ENCODE measurements around the gene SIN3B.

SIN3B gene

DNA sequence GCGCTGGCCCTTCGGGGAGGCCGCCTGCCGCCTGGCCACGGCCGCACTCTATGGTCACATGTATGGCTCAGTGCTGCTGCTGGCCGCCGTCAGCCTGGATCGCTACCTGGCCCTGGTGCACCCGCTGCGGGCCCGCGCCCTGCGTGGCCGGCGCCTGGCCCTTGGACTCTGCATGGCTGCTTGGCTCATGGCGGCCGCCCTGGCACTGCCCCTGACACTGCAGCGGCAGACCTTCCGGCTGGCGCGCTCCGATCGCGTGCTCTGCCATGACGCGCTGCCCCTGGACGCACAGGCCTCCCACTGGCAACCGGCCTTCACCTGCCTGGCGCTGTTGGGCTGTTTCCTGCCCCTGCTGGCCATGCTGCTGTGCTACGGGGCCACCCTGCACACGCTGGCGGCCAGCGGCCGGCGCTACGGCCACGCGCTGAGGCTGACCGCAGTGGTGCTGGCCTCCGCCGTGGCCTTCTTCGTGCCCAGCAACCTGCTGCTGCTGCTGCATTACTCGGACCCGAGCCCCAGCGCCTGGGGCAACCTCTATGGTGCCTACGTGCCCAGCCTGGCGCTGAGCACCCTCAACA lies 60.8 kb downstream of the SIN3B start:
- DNase-seq = no peak

DNA sequence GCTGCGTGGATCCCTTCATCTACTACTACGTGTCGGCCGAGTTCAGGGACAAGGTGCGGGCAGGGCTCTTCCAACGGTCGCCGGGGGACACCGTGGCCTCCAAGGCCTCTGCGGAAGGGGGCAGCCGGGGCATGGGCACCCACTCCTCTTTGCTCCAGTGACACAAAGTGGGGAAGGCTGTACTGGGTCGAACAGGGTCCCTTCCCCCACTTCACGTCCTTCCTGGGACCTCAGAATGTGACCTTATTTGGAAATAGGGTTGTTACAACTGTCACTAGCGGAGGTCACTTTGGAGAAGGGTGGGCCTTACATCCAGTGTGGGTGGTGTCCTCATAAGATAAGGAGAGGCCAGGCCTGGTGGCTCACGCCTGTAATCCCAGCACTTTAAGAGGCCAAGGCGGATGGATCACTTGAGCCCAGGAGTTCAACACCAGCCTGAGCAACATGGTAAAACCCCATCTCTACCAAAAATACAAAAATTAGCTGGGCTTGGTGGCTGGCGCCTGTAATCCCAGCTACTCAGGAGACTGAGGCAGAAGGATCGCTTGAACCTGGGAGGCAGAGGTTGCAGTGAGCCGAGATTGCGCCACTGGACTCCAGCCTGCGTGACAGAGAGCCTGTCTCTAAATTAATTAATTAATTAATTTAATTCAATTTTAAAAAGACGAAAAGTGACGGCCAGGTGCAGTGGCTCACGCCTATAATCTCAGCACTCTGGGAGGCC lies 61.4 kb downstream of the SIN3B start:
- DNase-seq = no peak

DNA sequence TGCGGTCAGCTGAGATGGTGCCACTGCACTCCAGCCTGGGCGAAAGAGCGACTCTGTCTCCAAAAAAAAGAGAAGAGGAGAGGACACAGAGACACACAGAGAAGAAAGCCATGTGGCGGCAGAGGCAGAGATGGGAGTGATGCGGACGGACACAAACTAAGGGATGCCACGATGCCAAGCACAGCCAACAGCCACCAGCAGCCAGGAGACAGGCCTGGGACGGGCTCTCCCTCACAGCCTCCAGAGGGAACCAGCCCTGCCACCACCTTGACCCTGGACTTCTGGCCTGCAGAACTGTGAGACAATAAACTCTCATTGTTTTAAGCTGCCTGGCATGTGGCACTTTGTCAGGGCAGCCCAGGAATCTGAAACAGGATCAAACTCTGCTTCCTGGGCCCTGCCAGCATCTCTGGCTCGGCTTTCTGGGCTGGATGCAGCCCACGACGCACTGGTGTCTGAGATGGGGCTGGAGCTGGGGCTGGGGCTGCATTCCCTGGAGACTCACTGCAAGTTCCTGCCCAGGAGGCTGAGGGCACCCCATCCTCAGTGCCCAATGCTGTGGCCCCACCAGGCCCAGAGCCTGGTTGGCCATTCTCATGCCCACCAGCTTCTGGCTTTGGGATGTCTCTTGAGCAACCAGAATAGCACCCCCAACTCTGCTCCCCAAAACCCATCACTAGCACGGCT lies 62.6 kb downstream of the SIN3B start:
- DNase-seq = no peak

DNA sequence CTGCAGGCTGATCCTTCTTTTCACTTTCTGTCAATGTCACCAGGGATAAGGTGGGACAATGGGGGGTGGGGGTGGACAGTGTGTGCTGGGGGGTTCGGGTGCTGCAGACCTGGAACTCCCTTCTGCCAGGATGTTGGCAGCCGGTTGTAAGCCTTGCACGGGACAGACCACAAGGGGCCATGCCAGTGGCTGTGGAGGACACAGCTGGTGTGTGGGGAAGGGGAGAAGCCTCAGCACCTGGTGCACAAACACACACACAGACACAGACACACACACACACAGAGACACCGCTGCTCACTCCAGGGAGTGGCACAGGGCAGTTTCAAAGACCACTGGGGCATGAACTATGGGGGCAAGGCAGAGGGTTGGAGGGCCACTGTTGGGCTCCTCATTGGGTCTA lies 63.2 kb downstream of the SIN3B start:
- no peak for DNase-seq

DNA sequence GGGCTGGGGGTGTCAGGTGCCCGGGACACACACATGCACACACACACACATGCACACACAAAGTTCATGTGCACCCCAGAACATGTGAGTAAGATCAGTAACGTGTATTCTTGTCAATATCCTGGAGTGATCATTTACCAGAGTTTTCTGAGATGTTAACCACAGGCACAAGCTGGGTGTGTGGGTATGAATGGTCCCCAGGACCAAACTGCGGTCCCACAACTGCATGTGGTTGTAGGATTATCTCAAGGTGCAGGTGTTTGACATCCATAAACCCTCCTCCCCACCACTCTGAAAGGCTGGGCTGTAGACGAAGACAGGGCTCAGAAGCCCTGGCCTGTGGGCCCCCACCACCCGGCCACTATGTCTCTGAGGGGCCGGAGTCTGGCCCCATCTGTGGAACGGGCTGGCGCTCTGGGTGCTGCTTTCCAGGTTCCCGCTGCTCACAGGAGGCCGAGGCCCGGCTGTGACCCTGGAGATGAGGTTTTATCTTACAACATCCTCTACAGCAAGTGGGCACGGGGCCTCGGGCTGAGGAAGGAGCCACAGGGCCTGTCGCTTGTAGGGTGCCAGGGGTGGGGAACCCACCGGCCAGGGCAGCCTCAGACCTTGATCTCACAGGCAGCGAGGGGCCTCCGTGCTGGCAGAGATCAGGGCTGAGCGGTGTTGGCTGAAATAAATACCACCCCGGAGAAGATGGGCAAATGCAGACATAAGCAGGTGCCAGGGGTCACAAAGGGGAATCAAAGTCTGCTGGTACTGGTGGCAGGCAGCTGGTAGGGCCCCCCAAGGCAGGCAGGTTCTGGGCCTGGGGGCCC lies 63.9 kb downstream of the SIN3B start:
- DNase-seq = no peak

DNA sequence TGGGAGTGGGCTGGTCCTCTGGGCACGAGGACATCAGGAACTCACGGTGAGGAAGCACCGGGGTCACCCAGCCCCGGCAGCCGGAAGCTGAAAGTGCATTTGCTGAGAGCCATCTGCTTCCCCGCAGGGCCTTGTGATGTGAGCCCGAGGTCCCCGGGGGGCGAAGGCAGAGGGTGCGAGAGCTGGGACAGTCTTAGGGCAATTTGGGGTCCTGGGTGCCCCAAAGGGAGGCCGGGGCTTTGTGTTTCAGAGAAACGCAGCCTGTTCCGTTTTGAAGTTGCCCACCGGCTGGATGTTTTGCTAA lies 64.4 kb downstream of the SIN3B start:
- no peak for DNase-seq

DNA sequence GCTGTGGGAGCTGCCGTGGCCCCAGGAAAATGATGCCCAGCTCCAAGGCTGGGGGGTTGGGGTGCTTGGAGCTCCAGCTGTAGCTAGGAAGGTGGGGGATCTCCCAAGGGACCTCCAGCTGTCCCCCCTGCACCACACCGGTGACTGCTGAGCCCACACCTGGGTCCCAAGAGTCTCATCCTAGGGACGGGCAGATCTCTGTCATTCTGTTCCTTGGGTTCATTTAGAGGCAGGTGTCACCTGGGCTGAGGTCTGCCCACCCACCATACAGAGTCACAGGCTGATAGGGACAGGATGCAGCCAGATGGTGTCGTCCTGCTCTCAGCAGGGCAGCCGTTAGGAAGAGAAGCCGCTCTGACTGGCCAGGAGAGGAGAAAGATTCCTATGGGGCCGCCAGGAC lies 64.9 kb downstream of the SIN3B start:
- no peak for DNase-seq

DNA sequence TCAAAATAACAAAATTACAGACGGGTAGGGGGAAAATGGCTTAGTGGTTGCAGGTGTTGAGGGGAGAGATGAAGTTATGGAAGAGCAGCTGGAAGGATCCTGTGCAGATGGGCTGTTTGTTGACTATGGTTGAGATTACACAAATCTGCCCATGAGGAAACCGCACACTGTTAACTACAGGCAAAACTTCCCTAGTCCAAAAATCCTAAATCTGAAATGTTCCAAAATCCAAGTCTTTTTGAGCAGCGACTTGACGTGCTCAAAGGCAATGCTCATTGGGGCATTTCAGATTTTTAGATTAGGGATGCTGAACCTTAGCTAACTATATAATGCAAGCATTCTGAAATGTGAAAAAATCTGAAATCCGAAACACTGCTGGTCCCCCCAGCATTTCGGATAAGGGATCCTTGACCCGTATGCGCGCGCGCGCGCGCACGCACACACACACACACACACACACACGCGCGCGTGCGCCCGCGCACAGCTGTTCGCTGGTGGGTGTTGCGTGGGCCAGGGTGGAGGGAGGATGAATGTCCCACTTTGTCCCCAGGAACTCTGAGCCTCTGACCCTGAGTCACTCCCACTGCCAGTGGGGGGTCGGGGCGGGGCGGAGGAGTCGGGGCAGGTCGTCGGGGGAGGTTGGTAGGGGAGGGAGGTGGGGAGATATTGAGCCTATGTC lies 66.4 kb downstream of the SIN3B start:
- no peak for DNase-seq

DNA sequence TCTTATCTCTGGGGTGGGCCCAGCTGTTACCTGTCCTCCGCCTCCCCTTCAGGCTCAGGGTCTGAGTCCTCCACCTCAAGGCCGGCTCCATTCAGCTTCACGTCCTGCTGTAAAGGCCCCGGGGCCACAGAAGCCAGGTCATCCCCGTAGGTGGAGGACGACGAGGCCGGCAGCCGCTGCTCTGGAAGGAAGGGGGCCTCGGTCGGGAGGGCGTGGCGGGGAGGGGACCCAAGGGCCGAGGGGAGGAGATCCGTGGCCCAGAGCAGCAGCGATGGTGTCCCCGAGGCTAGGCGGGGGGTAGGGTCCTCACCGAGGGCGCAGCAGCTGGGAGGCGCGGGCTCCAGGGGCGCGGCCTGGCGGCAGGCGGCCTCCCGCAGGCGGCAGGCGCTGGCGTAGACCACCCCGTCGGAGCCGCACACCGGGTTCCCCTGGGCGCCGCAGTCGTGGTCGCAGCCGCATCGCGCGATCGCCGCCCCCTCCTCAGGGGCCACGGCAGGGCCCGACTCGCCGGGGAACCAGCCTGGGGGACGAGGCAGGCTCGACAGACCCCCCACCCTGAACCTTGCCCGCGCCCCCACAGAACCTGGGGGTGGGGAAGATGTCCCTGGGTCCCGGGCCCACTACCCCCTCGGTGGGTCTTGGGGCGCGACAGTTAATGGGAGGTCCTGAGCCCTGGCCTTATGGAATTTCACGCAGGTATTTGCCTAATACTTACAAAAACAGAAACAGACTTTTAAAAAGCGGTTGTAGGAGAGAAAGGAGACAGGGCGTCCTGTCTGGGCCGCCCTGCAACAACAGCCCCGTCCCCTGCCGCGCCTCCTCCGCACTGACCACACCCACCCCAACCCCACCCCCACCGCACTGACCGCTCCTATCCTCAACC lies 67.2 kb downstream of the SIN3B start:
- no peak for DNase-seq

DNA sequence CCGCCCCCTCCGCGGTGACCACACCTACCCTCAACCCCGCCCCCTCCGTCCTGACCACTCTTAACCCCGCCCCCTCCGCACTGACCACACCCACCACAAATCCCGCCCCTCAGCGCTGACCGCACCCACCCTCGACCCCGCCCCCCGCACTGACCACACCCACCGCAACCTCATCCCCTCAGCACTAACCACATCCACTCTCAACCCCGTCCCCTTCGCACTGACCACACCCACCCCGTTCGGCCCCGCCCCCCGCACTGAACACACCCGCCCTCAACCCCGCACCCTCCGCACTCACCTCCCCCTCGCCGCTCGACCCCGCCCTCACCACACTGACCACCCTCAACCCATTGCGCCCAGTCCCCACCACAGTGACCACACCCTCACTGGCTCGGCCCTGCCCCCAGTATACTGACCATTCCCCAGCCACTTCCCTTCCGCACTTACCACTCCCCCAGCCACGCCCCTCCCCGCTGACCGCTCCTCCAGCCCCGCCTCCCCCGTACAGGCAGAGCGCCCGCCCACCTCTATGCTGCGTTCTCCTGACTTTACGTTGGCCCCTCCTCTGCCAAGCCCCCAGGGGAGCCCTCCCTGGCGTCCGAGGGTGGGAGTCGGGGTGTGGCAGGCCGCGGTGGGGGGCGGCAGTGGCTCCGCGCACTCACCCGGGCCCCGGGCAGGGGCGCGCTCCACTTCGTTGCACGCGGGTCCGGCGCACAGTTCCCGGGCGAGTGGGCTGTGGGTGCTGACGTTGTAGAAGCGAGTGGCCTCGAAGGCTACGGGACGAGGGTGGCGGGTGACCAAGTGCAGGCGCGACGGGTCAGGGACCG lies 68.0 kb downstream of the SIN3B start:
- peak; percentile 35 for DNase-seq

DNA sequence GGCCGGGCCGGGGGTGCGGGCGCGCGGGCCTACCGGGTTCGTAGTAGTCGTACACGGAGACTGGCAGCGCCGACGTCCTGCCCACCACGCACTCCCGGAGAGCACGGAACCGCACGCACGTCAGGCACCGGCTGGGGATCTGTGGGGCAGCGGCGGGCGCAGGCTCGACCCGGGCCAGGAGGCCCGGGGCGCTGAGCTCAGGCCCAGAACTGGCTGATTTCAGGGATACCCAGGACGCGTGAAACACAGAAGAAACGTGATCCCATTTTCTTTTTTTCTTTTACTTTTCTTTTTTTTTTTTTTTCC lies 68.6 kb downstream of the SIN3B start:
- DNase-seq = no peak

DNA sequence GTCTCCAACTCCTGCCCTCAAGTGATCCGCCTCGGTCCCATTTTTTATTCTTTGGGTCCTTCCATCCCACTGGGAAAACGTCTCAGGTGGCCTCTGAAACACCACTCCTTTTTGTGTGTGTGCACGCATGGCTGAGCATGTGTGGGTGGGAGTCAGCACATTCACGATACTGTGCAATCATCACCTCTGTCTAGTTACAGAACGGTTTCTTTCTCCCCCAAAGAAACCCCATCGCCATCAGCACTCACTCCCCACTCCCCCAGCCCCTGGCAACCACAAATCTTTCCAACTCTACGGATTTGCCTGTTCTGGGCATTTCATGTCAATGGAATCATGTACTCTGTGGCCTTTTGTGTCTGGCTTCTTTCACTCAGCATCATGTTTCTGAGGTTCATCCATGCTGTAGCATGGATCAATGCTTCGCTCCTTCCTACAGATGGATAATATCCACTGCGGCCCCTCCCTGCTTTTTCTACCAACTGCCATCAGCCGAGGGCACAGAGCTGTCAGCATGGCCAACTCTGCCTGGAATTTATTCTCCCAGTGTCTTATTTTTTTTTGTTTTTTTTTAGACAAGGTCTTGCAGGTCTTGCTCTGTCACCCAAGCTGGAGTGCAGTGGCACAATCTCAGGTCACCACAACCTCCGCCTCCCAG lies 69.3 kb downstream of the SIN3B start:
- DNase-seq = no peak

DNA sequence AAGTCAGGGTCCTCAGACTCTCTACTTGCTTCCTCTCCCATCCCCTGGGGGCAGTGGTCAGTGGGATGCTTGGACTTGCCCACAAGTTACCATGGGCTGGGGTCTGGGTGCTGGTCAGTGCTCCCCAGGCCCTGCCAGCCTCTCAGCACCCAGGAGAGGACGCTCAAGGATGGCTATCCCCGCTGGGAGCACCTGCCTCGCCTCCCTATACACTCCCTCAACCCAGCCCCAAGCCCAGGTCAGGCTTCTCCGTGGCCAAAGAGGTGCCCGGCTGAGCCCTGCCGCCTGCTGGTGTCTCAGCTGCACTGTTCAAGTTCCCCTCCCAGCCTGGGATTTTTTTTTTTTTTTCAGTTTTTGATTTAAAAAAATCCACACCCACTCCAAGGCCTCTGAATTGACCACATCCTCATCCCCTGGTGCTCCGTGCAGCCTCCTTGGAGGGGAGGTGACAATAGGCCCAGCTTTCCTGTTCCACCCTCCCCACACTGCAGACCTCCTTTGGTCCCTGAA lies 70.4 kb downstream of the SIN3B start:
- no peak for DNase-seq

DNA sequence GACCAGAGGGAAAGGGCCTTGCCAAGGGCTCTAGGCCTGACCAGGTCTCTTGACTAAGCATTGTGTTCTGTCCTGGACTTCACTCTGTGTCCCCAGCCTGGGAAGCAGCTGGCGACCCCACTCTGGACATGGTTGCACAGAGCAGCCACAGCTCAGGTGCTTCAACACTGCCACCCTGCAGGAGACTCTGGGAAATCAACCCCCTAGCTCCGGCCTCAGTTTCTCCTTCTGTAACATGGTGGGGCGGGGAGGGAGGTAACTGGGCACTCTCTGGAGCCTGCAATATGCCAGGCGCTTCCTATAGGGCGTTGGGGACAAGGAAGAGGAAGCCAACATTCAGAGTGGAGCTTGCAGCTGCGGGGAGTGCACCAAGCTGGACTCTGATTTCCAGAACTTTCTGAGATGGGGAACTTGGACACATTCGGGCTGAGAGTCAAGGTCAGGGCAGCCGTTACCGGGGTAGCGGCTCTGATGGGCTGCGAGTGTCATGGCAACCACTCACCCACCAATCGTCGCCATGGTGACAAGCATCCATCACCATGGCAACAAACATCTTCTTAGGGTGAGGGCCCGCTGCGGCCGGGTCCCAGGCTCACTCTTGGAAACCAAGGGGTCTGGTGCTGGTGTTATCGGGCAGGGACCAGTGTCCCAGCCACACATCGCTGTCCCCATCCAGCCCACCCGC lies 72.4 kb downstream of the SIN3B start:
- no peak for DNase-seq

DNA sequence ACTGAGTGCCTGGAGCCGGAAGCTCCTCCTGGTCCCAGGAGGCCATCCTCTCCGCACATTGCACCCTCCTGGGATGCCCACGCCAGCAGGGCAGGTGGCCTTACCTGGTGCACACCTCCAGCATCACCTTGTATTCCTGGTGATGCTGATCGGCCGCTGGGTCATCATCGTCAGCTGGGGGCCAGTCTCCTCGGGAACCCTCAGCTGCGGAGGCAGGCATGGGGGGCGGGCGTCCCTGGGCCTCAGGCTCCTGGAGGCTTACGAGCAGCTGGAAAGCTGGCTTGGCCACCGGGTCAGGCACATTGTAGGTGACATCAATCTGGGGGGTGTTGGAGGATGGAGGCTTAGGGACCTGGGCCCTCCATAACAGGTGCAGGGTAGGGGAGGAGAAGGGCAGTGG lies 73.3 kb downstream of the SIN3B start:
- no peak for DNase-seq

DNA sequence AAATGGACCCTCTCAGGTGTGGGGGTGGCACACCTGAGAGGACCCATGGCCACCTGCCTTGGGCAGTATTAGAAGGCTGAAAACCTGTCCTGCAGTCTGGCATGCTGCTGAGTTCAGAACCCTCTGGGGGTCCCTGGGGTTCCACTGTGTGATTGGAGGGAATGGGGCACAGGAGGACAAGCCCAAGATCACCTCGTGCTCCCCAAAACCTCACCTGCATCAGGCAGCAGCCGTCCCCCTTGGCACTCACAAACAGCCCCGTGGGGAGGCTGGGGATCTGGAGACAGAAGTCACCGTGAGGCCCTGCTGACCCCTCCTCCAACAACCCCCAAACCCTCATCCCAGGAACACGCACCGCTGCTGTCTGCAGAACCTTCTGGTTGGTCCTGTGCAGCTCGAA lies 74.1 kb downstream of the SIN3B start:
- no peak for DNase-seq

DNA sequence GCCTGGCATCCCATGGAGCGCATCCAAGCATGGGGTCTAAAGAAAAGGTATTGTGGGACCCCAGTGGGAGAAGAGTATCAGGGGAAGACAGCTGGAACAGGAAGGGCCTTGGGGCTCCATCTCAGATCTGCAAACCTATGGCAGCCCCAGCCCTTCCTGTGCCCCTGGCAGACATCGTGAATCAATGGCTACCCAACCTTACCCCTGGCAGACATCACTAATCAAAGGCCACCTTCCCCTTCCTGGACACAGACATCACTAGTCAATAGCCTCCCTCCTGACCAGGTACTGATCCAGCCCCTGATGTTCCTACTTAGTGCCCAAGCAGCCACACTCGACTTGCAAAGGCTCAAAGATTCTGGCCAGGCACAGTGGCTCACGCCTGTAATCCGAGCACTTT lies 75.4 kb downstream of the SIN3B start:
- DNase-seq = no peak

DNA sequence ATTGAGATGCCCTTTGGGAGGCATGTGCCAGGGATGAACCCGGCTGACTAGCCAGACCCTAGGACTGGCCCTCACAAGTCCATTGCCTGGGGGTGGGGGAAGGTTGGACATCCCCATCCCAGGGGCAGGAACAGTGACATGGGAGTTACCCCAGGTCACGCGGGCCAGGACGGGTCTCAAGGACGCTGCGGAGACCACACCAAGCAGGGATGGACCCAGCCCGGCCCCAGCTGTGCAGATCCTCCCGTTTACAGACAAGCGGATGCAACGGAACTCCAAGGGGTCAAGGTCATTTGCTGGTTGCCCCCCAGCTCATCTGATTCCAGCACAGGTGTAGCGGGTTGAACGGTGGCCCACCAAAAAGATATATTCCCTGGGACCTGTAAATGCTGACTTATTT lies 79.6 kb downstream of the SIN3B start:
- no peak for DNase-seq

DNA sequence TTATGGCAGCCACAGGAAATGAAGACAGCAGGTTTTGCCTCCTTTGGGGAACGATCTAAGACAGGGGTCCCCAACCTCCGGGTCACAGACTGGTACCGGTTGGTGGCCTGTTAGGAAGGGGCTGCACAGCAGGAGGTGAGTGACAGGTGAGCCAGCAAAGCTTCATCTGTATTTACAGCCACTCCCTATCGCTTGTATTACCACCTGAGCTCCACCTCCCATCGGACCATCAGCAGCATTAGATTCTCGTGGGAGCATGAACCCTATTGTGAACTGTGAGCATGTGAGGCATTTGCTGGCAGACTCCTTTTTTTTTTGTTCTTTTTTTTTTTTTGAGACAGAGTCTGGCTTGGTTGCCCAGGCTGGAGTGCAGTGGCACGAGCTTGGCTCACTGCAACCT lies 81.8 kb downstream of the SIN3B start:
- DNase-seq = no peak

DNA sequence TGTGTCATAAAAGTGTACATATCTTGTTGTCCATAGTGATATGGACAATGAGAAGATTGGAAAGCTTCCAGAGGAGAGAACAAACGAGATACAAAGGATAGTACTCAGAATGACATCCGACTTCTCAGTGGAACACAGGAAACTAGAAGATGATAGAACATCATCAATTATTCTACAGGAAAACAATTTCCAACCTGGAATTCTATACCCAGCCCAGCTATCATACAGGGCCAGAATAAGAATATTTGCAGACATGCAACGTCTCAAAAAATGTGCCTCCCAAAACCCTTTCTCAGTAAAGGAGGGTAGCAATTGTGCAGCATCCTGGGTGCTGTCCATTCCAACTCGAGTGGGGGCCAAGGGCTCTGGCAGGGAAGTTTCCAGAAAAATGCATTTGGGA lies 83.6 kb downstream of the SIN3B start:
- no peak for DNase-seq

Data from activated T-cell treated with anti-CD3 and anti-CD28 coated beads for 4 hours (primary cell).